Mesendoderm (in vitro differentiated cells): ENCODE measurements around the gene SMIM22. TPM values are rescaled to one million over a fixed set of nuclear protein-coding genes. Genes with fewer than 3 reads are reported as not detected.

ENCODE experiments used
- DNase-seq: peaks from one replicate; pipeline ENCODE4 v3.0.0; 2013
- H2AK5ac ChIP-seq: 2 replicates; pipeline ENCODE4 v1.6.1; 2013; ENCODE audit warnings: low read length, inconsistent platforms
- H2BK120ac ChIP-seq: 2 replicates; pipeline ENCODE4 v1.6.1; 2013; ENCODE audit warnings: low read depth, mild to moderate bottlenecking, low read length, moderate library complexity, mixed read lengths
- H2BK15ac ChIP-seq: replicated peaks from 2 replicates; pipeline ENCODE4 v1.6.1; 2013; ENCODE audit warnings: low read depth, mild to moderate bottlenecking, moderate library complexity
- H2BK5ac ChIP-seq: 2 replicates; pipeline ENCODE4 v1.6.1; 2013; ENCODE audit warnings: low read length, inconsistent platforms
- H3K18ac ChIP-seq: 2 replicates; pipeline ENCODE4 v1.6.1; 2013; ENCODE audit warnings: mild to moderate bottlenecking, low read length, mixed read lengths
- H3K23ac ChIP-seq: one replicate; pipeline ENCODE4 v1.6.1; 2013; ENCODE audit warnings: low read length
- H3K27ac ChIP-seq: 2 replicates; pipeline ENCODE4 v1.5.1; 2013; ENCODE audit warnings: low read depth, mild to moderate bottlenecking, inconsistent platforms, low read length, moderate library complexity
- H3K27me3 ChIP-seq: 2 replicates; pipeline ENCODE4 v1.6.1; 2013; ENCODE audit warnings: low read length, control low read depth, mild to moderate bottlenecking, inconsistent platforms; ENCODE audit not compliant: insufficient read depth, poor library complexity
- H3K36me3 ChIP-seq: 2 replicates; pipeline ENCODE4 v1.6.1; 2013; ENCODE audit warnings: low read length, inconsistent platforms; ENCODE audit not compliant: control insufficient read depth, insufficient read depth
- H3K4ac ChIP-seq: one replicate; pipeline ENCODE4 v1.6.1; 2013; ENCODE audit warnings: low read depth, mild to moderate bottlenecking, low read length, moderate library complexity
- H3K4me1 ChIP-seq: 2 replicates; pipeline ENCODE4 v1.6.1; 2013; ENCODE audit warnings: low read depth, low read length, inconsistent platforms; ENCODE audit not compliant: control insufficient read depth
- H3K4me2 ChIP-seq: 2 replicates; pipeline ENCODE4 v1.6.1; 2013; ENCODE audit warnings: low read length
- H3K4me3 ChIP-seq: 2 replicates; pipeline ENCODE4 v1.5.1; 2013; ENCODE audit warnings: mild to moderate bottlenecking, low read length
- H3K56ac ChIP-seq: one replicate; pipeline ENCODE4 v1.6.1; 2013; ENCODE audit warnings: low read length
- H3K79me1 ChIP-seq: 2 replicates; pipeline ENCODE4 v1.6.1; 2013; ENCODE audit warnings: low read length, inconsistent platforms
- H3K79me2 ChIP-seq: 2 replicates; pipeline ENCODE4 v1.6.1; 2013; ENCODE audit warnings: mild to moderate bottlenecking, low read length; ENCODE audit not compliant: control insufficient read depth, insufficient read depth
- H3K9ac ChIP-seq: 2 replicates; pipeline ENCODE4 v1.6.1; 2013; ENCODE audit warnings: low read length, inconsistent platforms
- H4K5ac ChIP-seq: one replicate; pipeline ENCODE4 v1.6.1; 2013; ENCODE audit warnings: low read length
- H4K8ac ChIP-seq: one replicate; pipeline ENCODE4 v1.6.1; 2013; ENCODE audit warnings: low read depth, mild to moderate bottlenecking, control low read depth, low read length, moderate library complexity
- WGBS: extraction: QIAGEN DNeasy Blood & Tissue Kit; methylation state at CpG from one replicate; pipeline ENCODE4 v1.1.7; 2013; ENCODE audit warnings: low lambda C conversion rate, missing lambda C conversion rate; ENCODE audit not compliant: insufficient coverage; ENCODE audit errors: extremely low coverage; 5-methylcytosine and 5-hydroxymethylcytosine counted together
- polyA plus RNA-seq, 2 experiments: library from polyadenylated mRNA; stranded (reverse); fragments of 200-250 nt; gene quantifications; one replicate each; pipeline ENCODE4 v1.2.3, GENCODE V29; 2013

SMIM22 gene
- polyA plus RNA-seq (2013, experiment 1 of 2): 0.52 TPM
- 0.52 TPM for polyA plus RNA-seq (2013, experiment 2 of 2)

GRCh38 chr16:4795181-4795827 is at the start of gene SMIM22:
Gene SMIM22 (plus strand): TSS chr16:4795369. CDS start chr16:4795735, 366 bp downstream.
- Histone ChIP-seq H2BK15ac (no peak within 1 kb of the TSS), H3K4me3 (no peak within 1 kb of the TSS), H3K18ac (no peak within 1 kb of the TSS), H3K36me3 (no peaks in the 10 kb centered on the region), H2BK5ac (no peak within 1 kb of the TSS), H3K23ac (no peak within 1 kb of the TSS), H2AK5ac (no peak within 1 kb of the TSS), H4K8ac (no peak within 1 kb of the TSS), H3K79me2 (no peaks in the 10 kb centered on the region), H3K4me1 (no peaks in the 10 kb centered on the region), H3K4me2 (no peak within 1 kb of the TSS), H3K4ac (no peak within 1 kb of the TSS), H3K9ac (no peak within 1 kb of the TSS), H2BK120ac (no peak within 1 kb of the TSS), H3K27ac (no peak within 1 kb of the TSS), H3K79me1 (no peaks in the 10 kb centered on the region), H3K56ac (no peak within 1 kb of the TSS), H3K27me3 (no peaks in the 10 kb centered on the region), H4K5ac (no peak within 1 kb of the TSS)
- no peak for DNase-seq
- WGBS: no CpG with 5 or more reads among the region's 14 CpGs

DNA sequence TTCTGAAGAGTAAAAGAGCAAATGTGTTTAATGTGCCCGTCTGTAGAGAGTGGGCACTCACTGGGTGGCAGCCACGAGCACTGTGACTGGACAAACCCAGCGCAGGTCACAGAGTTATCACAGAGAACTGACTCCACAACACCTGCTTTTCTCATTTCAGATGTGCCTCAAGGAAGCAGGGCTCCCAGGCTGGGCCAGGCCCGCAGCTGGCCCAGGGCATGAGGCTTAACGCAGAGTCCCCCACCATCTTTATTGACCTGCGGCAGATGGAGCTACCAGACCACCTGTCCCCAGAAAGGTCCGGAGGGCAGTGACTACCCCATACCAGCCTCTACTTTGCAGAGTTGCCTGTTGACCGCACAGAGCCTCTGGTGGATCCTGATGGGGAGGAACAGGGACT is 49.0 kb upstream of the SMIM22 start:
- Histone ChIP-seq H3K4ac (no peak overlapping the region), H3K36me3 (peaks cover 3% of the 10 kb centered on the region), H4K5ac (no peak overlapping the region), H3K79me1 (no peaks in the 10 kb centered on the region), H3K27me3 (no peaks in the 10 kb centered on the region), H2BK5ac (no peak overlapping the region), H2BK15ac (no peak overlapping the region), H2BK120ac (no peak overlapping the region), H3K4me1 (no peaks in the 10 kb centered on the region), H3K27ac (no peak overlapping the region), H3K9ac (no peak overlapping the region), H3K56ac (no peak overlapping the region), H3K79me2 (no peaks in the 10 kb centered on the region), H4K8ac (no peak overlapping the region), H2AK5ac (no peak overlapping the region), H3K4me3 (no peak overlapping the region), H3K4me2 (no peak overlapping the region), H3K23ac (no peak overlapping the region), H3K18ac (no peak overlapping the region)
- WGBS: no CpG with 5 or more reads among the region's 8 CpGs
- DNase-seq: no peak

DNA sequence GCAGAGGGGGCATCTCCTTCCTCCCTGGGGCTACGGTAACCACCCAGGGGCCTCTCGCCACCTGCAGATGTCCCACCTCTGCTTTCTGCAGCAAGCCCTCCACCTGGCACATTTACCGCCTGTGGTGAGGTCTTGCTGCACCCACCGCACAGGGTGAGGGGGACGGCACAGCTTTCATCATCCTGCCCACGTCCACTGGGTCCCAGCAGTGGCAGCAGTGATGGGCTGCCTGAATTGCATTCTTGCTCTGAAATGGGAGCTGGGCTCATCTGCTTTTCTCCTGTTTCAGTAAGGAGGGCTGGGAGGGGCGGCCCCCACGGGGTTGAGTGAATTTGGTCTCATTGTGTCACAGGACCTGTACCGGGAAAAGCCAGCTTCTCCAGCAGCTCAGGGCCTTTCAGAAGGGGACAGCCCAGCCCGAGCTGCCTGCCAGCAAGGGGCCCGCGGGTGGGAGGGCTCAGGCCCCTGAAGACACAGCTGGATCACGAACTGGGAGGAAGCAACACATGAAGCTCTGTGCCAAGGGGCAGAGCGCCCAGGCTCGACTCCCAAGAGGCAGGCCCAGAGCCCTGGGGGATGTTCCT is 48.1 kb upstream of the SMIM22 start:
- no peak overlapping the region for H2BK5ac ChIP-seq
- no peak overlapping the region for H3K4me3 ChIP-seq
- H3K4me1 ChIP-seq: no peaks in the 10 kb centered on the region
- H3K18ac ChIP-seq: no peak overlapping the region
- H3K4me2 ChIP-seq: no peak overlapping the region
- no peak overlapping the region for H2BK120ac ChIP-seq
- H3K79me2 ChIP-seq: no peaks in the 10 kb centered on the region
- H3K27ac ChIP-seq: no peak overlapping the region
- no peak overlapping the region for H3K4ac ChIP-seq
- no peak overlapping the region for H3K9ac ChIP-seq
- no CpG with 5 or more reads among the region's 15 CpGs for WGBS
- H4K8ac ChIP-seq: no peak overlapping the region
- no peak overlapping the region for H4K5ac ChIP-seq
- no peak overlapping the region for H2BK15ac ChIP-seq
- H3K36me3 ChIP-seq: peaks cover 3% of the 10 kb centered on the region
- H3K27me3 ChIP-seq: no peaks in the 10 kb centered on the region
- DNase-seq: no peak
- H2AK5ac ChIP-seq: no peak overlapping the region
- H3K79me1 ChIP-seq: no peaks in the 10 kb centered on the region
- no peak overlapping the region for H3K23ac ChIP-seq
- H3K56ac ChIP-seq: peak overlapping the region; percentile 7

- H3K4me3 ChIP-seq: no peak overlapping the region
- no peak overlapping the region for H2AK5ac ChIP-seq
- no CpG with 5 or more reads among the region's 14 CpGs for WGBS
- H3K23ac ChIP-seq: no peak overlapping the region
- H3K9ac ChIP-seq: no peak overlapping the region
- no peak overlapping the region for H2BK120ac ChIP-seq
- H2BK5ac ChIP-seq: no peak overlapping the region
- H3K56ac ChIP-seq: no peak overlapping the region
- H3K18ac ChIP-seq: no peak overlapping the region
- no peaks in the 10 kb centered on the region for H3K79me2 ChIP-seq
- H3K4ac ChIP-seq: no peak overlapping the region
- peaks cover 3% of the 10 kb centered on the region for H3K36me3 ChIP-seq
- no peak overlapping the region for H2BK15ac ChIP-seq
- DNase-seq: no peak
- H3K27ac ChIP-seq: no peak overlapping the region
- no peaks in the 10 kb centered on the region for H3K27me3 ChIP-seq
- no peaks in the 10 kb centered on the region for H3K79me1 ChIP-seq
- H3K4me2 ChIP-seq: no peak overlapping the region
- no peak overlapping the region for H4K8ac ChIP-seq
- H3K4me1 ChIP-seq: no peaks in the 10 kb centered on the region
- no peak overlapping the region for H4K5ac ChIP-seq
These were observed 47.1 kb upstream of the SMIM22 start for GRCh38 chr16:4747906-4748681.

GRCh38 chr16:4748682-4749411 is 46.3 kb upstream of the SMIM22 start:
- Histone ChIP-seq H2AK5ac (no peak overlapping the region), H2BK15ac (no peak overlapping the region), H4K5ac (no peak overlapping the region), H4K8ac (no peak overlapping the region), H3K36me3 (peaks cover 4% of the 10 kb centered on the region), H3K4ac (no peak overlapping the region), H3K56ac (no peak overlapping the region), H3K4me2 (no peak overlapping the region), H2BK5ac (no peak overlapping the region), H3K4me1 (no peaks in the 10 kb centered on the region), H3K18ac (no peak overlapping the region), H3K4me3 (no peak overlapping the region), H3K79me2 (no peaks in the 10 kb centered on the region), H3K9ac (no peak overlapping the region), H3K23ac (no peak overlapping the region), H2BK120ac (no peak overlapping the region), H3K79me1 (no peaks in the 10 kb centered on the region), H3K27ac (no peak overlapping the region), H3K27me3 (no peaks in the 10 kb centered on the region)
- no peak for DNase-seq
- WGBS: no CpG with 5 or more reads among the region's 16 CpGs
